Measurements from ENCODE around the gene EZH1.

EZH1 gene

DNA sequence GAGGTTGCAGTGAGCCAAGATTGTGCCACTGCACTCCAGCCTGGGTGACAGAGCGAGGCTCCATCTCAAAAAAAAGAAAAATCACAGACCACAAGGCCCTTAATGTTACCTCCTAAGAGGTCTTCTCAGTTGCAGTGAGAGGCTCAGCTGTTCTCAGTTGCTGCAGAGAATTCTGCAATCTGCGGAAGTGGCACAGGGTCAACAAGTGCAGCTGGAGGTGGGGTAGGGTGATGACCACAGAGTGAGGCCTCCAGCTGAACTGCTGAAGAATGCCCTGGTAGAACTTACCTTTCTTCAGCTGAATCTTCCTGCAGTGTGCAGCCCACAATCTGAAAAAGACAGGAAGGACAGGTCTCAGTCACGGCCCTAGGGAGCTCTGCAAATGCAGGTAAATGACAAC lies 36.3 kb downstream of the EZH1 start:
- no peak overlapping the region for H3K14ac ChIP-seq (ENCODE audit: low read length in 2 of 2)
- no peak overlapping the region for H4K8ac ChIP-seq (ENCODE audit: low read length)
- H2AK5ac ChIP-seq (ENCODE audit: low read length, severe bottlenecking): no peak overlapping the region
- WGBS: 98% methylated on average over 2 of the region's 3 CpGs
- no peak overlapping the region for H2BK12ac ChIP-seq (ENCODE audit: low read length in 2 of 2)
- no peak overlapping the region for H2BK120ac ChIP-seq (ENCODE audit: low read depth, low read length)
- H3K4ac ChIP-seq (ENCODE audit: low read depth in 1 of 2, low read length in 2 of 2): no peak overlapping the region
- no peak overlapping the region for H2BK15ac ChIP-seq (ENCODE audit: low read depth, poor library complexity, severe bottlenecking)
- H3K4me2 ChIP-seq (ENCODE audit: low read length, poor library complexity, severe bottlenecking): no peak overlapping the region
- no peak overlapping the region for H4K91ac ChIP-seq (ENCODE audit: low read length)
- H3K23ac ChIP-seq (ENCODE audit: low read length in 2 of 2): no peak overlapping the region
- H3K4me3 ChIP-seq (ENCODE audit: insufficient read depth in 1 of 2, low read depth in 1 of 2, low read length in 2 of 2): no peak overlapping the region
- no peaks in the 10 kb centered on the region for H3K27me3 ChIP-seq (ENCODE audit: control insufficient read depth in 1 of 2, insufficient read depth in 1 of 2, low read length in 2 of 2)
- DNase-seq: no peak
- H3K79me1 ChIP-seq (replicated peaks; ENCODE audit: low read length, poor library complexity, severe bottlenecking): no peaks in the 10 kb centered on the region
- H2BK5ac ChIP-seq (ENCODE audit: low read depth, low read length, poor library complexity, severe bottlenecking): no peak overlapping the region
- no peaks in the 10 kb centered on the region for H3K9me3 ChIP-seq (ENCODE audit: control insufficient read depth, low read length)
- H3K9ac ChIP-seq (ENCODE audit: low read length): no peak overlapping the region
- no peak overlapping the region for H3K18ac ChIP-seq (ENCODE audit: low read depth in 1 of 2, low read length in 2 of 2)
- H3K36me3 ChIP-seq (ENCODE audit: control insufficient read depth in 1 of 2, insufficient read depth in 2 of 2, low read depth in 1 of 2, low read length in 2 of 2): peaks cover 76 to 91% of the 10 kb centered on the region in 2 experiments
- no peak overlapping the region for H2AFZ ChIP-seq (ENCODE audit: low read depth, low read length)
- no peaks in the 10 kb centered on the region for H3K4me1 ChIP-seq (ENCODE audit: control insufficient read depth, insufficient read depth, low read depth, low read length)
- no peak overlapping the region for H3K27ac ChIP-seq (ENCODE audit: low read length, poor library complexity, severe bottlenecking)

DNA sequence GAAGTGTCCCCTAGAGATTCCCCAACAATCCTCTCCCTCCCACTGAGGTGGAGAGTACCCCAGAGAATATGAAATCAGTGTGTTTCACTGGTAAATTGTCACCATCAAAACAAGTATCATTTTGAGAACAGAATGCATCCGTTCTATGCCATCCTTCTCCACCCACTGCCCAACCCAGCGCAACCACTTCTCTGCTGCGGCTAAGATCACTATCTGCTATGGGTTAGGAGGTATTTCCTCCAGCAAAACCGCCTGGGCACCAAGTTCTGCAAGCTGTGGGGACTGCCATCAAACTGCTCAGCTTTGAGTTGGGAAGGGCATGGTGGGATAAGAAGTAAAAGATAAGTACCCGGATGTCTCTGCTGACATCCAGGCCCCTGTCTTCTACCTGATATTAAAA lies 38.1 kb downstream of the EZH1 start:
- Histone ChIP-seq H3K27me3 (ENCODE audit: control insufficient read depth in 1 of 2, insufficient read depth in 1 of 2, low read length in 2 of 2) (no peaks in the 10 kb centered on the region), H3K14ac (ENCODE audit: low read length in 2 of 2) (no peak overlapping the region), H3K4me3 (ENCODE audit: insufficient read depth in 1 of 2, low read depth in 1 of 2, low read length in 2 of 2) (no peak overlapping the region), H3K9me3 (ENCODE audit: control insufficient read depth, low read length) (no peaks in the 10 kb centered on the region), H3K79me1 (replicated peaks; ENCODE audit: low read length, poor library complexity, severe bottlenecking) (no peaks in the 10 kb centered on the region), H3K9ac (ENCODE audit: low read length) (no peak overlapping the region), H3K23ac (ENCODE audit: low read length in 2 of 2) (no peak overlapping the region), H3K36me3 (ENCODE audit: control insufficient read depth in 1 of 2, insufficient read depth in 2 of 2, low read depth in 1 of 2, low read length in 2 of 2) (peaks cover 77 to 94% of the 10 kb centered on the region in 2 experiments), H2AFZ (ENCODE audit: low read depth, low read length) (no peak overlapping the region), H2BK12ac (ENCODE audit: low read length in 2 of 2) (no peak overlapping the region), H2BK120ac (ENCODE audit: low read depth, low read length) (no peak overlapping the region), H3K4me2 (ENCODE audit: low read length, poor library complexity, severe bottlenecking) (no peak overlapping the region), H2BK15ac (ENCODE audit: low read depth, poor library complexity, severe bottlenecking) (no peak overlapping the region), H3K4me1 (ENCODE audit: control insufficient read depth, insufficient read depth, low read depth, low read length) (no peaks in the 10 kb centered on the region), H4K8ac (ENCODE audit: low read length) (no peak overlapping the region), H2AK5ac (ENCODE audit: low read length, severe bottlenecking) (no peak overlapping the region), H4K91ac (ENCODE audit: low read length) (no peak overlapping the region), H3K4ac (ENCODE audit: low read depth in 1 of 2, low read length in 2 of 2) (no peak overlapping the region), H2BK5ac (ENCODE audit: low read depth, low read length, poor library complexity, severe bottlenecking) (no peak overlapping the region), H3K18ac (ENCODE audit: low read depth in 1 of 2, low read length in 2 of 2) (no peak overlapping the region), H3K27ac (ENCODE audit: low read length, poor library complexity, severe bottlenecking) (no peak overlapping the region)
- no peak for DNase-seq
- WGBS: 83% methylated on average over 3 of the region's 5 CpGs

- H2BK120ac ChIP-seq (ENCODE audit: low read depth, low read length): no peak overlapping the region
- H3K27me3 ChIP-seq (ENCODE audit: control insufficient read depth in 1 of 2, insufficient read depth in 1 of 2, low read length in 2 of 2): no peaks in the 10 kb centered on the region
- H3K4ac ChIP-seq (ENCODE audit: low read depth in 1 of 2, low read length in 2 of 2): no peak overlapping the region
- H2AK5ac ChIP-seq (ENCODE audit: low read length, severe bottlenecking): no peak overlapping the region
- H2BK12ac ChIP-seq (ENCODE audit: low read length in 2 of 2): no peak overlapping the region
- H2BK5ac ChIP-seq (ENCODE audit: low read depth, low read length, poor library complexity, severe bottlenecking): no peak overlapping the region
- no peak overlapping the region for H3K14ac ChIP-seq (ENCODE audit: low read length in 2 of 2)
- no peak overlapping the region for H2BK15ac ChIP-seq (ENCODE audit: low read depth, poor library complexity, severe bottlenecking)
- H3K9me3 ChIP-seq (ENCODE audit: control insufficient read depth, low read length): no peaks in the 10 kb centered on the region
- H2AFZ ChIP-seq (ENCODE audit: low read depth, low read length): no peak overlapping the region
- H3K23ac ChIP-seq (ENCODE audit: low read length in 2 of 2): no peak overlapping the region
- no peaks in the 10 kb centered on the region for H3K79me1 ChIP-seq (replicated peaks; ENCODE audit: low read length, poor library complexity, severe bottlenecking)
- H3K4me2 ChIP-seq (ENCODE audit: low read length, poor library complexity, severe bottlenecking): no peak overlapping the region
- peaks cover 81 to 96% of the 10 kb centered on the region in 2 experiments for H3K36me3 ChIP-seq (ENCODE audit: control insufficient read depth in 1 of 2, insufficient read depth in 2 of 2, low read depth in 1 of 2, low read length in 2 of 2)
- WGBS: 95% methylated on average over 6 of the region's 8 CpGs
- no peak overlapping the region for H3K27ac ChIP-seq (ENCODE audit: low read length, poor library complexity, severe bottlenecking)
- H4K8ac ChIP-seq (ENCODE audit: low read length): no peak overlapping the region
- no peaks in the 10 kb centered on the region for H3K4me1 ChIP-seq (ENCODE audit: control insufficient read depth, insufficient read depth, low read depth, low read length)
- H3K18ac ChIP-seq (ENCODE audit: low read depth in 1 of 2, low read length in 2 of 2): no peak overlapping the region
- no peak overlapping the region for H3K4me3 ChIP-seq (ENCODE audit: insufficient read depth in 1 of 2, low read depth in 1 of 2, low read length in 2 of 2)
- H3K9ac ChIP-seq (ENCODE audit: low read length): no peak overlapping the region
- H4K91ac ChIP-seq (ENCODE audit: low read length): no peak overlapping the region
- DNase-seq: no peak
Measured at GRCh38 chr17:42704837-42705494, 39.9 kb downstream of the EZH1 start.

DNA sequence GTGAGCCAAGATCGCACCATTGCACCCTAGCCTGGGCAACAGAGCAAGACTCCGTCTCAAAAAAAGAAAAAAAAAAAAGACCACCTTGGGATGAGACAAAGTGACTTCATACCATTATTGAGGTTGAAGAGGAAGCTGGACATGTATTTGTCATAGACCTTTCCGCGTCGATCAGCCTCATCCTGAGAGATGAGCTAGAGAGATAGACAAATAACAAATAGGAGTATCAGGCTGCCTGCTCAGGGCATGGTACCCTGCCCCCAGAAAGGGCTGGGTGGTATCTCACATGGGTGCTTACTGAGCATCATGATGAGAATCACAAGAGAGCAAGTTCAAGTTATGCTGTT lies 40.4 kb downstream of the EZH1 start:
- peaks cover 79 to 94% of the 10 kb centered on the region in 2 experiments for H3K36me3 ChIP-seq (ENCODE audit: control insufficient read depth in 1 of 2, insufficient read depth in 2 of 2, low read depth in 1 of 2, low read length in 2 of 2)
- no peak overlapping the region for H3K27ac ChIP-seq (ENCODE audit: low read length, poor library complexity, severe bottlenecking)
- no peak overlapping the region for H3K18ac ChIP-seq (ENCODE audit: low read depth in 1 of 2, low read length in 2 of 2)
- H2AFZ ChIP-seq (ENCODE audit: low read depth, low read length): no peak overlapping the region
- no peak overlapping the region for H3K4me3 ChIP-seq (ENCODE audit: insufficient read depth in 1 of 2, low read depth in 1 of 2, low read length in 2 of 2)
- no peak overlapping the region for H4K8ac ChIP-seq (ENCODE audit: low read length)
- H3K23ac ChIP-seq (ENCODE audit: low read length in 2 of 2): no peak overlapping the region
- WGBS: over 99% methylated on average over 5 of the region's 5 CpGs
- no peak overlapping the region for H2BK5ac ChIP-seq (ENCODE audit: low read depth, low read length, poor library complexity, severe bottlenecking)
- H2BK120ac ChIP-seq (ENCODE audit: low read depth, low read length): no peak overlapping the region
- no peak overlapping the region for H2BK15ac ChIP-seq (ENCODE audit: low read depth, poor library complexity, severe bottlenecking)
- H3K9me3 ChIP-seq (ENCODE audit: control insufficient read depth, low read length): no peaks in the 10 kb centered on the region
- no peaks in the 10 kb centered on the region for H3K79me1 ChIP-seq (replicated peaks; ENCODE audit: low read length, poor library complexity, severe bottlenecking)
- no peak overlapping the region for H3K14ac ChIP-seq (ENCODE audit: low read length in 2 of 2)
- H3K4me1 ChIP-seq (ENCODE audit: control insufficient read depth, insufficient read depth, low read depth, low read length): no peaks in the 10 kb centered on the region
- H3K4ac ChIP-seq (ENCODE audit: low read depth in 1 of 2, low read length in 2 of 2): no peak overlapping the region
- no peak overlapping the region for H2AK5ac ChIP-seq (ENCODE audit: low read length, severe bottlenecking)
- no peak overlapping the region for H3K9ac ChIP-seq (ENCODE audit: low read length)
- H3K4me2 ChIP-seq (ENCODE audit: low read length, poor library complexity, severe bottlenecking): no peak overlapping the region
- H2BK12ac ChIP-seq (ENCODE audit: low read length in 2 of 2): no peak overlapping the region
- H3K27me3 ChIP-seq (ENCODE audit: control insufficient read depth in 1 of 2, insufficient read depth in 1 of 2, low read length in 2 of 2): no peaks in the 10 kb centered on the region
- DNase-seq: no peak
- H4K91ac ChIP-seq (ENCODE audit: low read length): no peak overlapping the region

Measured in mesenchymal stem cell (in vitro differentiated cells and primary cell).